GM12874 (cell line): Measurements from ENCODE around the gene LRWD1.

Experiments used
- TF ChIP-seq, protein P1 (sequence below): IDR thresholded peaks from 2 replicates; pipeline ENCODE4 v1.5.1; 2011; ENCODE audit warnings: low read depth, mild to moderate bottlenecking, control low read depth, low read length, moderate library complexity; ENCODE audit not compliant: insufficient read depth

LRWD1 gene

GRCh38 chr7:102424787-102425218 is 40.0 kb upstream of the LRWD1 start:
- TF ChIP-seq, protein P1, sequence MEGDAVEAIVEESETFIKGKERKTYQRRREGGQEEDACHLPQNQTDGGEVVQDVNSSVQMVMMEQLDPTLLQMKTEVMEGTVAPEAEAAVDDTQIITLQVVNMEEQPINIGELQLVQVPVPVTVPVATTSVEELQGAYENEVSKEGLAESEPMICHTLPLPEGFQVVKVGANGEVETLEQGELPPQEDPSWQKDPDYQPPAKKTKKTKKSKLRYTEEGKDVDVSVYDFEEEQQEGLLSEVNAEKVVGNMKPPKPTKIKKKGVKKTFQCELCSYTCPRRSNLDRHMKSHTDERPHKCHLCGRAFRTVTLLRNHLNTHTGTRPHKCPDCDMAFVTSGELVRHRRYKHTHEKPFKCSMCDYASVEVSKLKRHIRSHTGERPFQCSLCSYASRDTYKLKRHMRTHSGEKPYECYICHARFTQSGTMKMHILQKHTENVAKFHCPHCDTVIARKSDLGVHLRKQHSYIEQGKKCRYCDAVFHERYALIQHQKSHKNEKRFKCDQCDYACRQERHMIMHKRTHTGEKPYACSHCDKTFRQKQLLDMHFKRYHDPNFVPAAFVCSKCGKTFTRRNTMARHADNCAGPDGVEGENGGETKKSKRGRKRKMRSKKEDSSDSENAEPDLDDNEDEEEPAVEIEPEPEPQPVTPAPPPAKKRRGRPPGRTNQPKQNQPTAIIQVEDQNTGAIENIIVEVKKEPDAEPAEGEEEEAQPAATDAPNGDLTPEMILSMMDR = no peak

DNA sequence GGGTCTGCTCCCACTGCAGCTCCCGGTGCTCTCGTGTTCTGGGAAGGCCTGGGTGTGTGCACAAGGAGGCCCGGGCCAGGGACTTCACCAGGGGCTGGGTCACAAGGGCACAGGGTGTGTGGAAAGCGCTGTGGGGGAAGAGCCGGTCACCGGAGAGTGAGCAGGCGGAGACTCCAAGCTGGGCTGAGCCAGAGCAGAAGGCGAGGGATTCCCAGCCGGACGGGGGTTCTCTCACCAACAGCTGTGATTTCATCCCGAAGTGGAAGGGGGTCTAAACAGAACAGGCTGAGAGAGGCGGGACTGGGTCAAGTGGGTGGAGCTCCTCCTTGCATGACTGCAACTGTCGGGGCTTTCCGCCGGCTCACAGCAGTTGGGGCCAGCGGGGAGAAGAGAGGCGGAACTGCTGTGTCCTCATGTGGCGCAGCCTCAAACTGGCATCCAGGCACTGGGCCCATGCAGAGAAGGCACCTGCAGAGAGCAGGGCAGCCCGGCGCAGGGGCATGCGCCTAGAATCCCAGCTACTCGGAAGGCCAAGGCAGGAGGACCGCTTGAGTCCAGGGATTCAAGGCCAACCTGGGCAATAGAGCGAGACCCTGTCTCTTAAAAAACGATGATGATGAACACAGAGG is 39.0 kb upstream of the LRWD1 start:
- TF ChIP-seq, protein P1 = no peak

DNA sequence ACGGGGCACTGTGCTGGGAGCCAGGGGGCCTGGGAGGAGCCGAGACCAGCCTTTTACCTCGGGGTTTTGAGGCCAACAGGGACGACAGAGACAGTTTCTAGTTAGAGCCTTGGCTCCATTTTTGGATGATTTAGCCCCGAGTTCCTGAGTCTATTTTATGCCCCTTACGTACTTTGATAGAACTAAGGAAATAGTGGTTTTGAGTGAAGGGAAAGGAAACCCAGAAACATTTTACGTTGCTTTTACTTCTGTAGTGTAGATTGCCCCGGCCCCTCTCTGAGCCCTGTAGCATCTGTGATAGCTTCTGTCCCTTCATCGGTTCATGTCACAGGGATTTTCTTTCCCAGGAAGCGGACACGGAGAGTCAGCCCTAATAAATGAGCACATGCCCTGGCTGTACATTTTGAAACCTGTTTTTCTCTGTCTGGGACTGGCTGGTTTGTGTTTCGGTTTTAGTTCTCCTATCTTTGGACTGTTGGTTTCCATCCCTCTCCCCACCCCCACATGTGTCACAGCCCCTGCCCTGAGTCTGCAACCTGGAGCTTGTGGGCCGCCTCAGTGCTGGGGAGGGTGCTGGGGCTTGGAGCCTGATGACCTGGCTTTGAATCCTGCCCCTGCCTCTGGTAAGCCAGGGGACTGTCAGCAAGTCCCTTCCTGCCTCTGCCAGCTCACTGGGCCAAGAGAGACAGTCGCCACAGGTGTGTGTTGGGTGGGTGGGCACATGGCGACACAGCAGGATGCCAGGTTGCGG is 38.3 kb upstream of the LRWD1 start:
- TF ChIP-seq, protein P1 = no peak

DNA sequence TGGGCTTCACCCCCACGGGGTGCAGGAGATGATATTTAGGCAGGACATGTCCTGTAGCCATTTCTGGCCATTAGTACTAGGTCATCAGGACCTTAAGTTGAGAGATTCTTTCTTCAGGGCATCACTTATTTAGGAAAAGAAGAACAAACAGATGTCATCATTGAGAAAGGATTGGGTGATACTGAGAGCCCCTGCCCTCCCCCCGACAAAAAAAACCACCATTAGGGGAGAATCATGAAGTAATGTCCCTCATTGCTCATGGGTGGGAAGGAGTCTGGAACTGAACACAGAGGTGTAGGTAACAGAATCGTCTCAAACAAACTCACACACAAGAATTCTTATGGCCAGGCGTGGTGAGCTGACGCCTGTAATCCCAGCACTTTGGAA is 37.8 kb upstream of the LRWD1 start:
- TF ChIP-seq, protein P1 = no peak

GRCh38 chr7:102429141-102429899 is 35.5 kb upstream of the LRWD1 start:
- TF ChIP-seq, protein P1 = no peak

GRCh38 chr7:102431617-102432298 is 33.0 kb upstream of the LRWD1 start:
- TF ChIP-seq, protein P1 = no peak

- TF ChIP-seq, protein P1 = no peak
Measured at GRCh38 chr7:102432442-102433218, 32.2 kb upstream of the LRWD1 start.
